ENCODE measurements around the gene FGFR2. TPM values are rescaled to one million over a fixed set of nuclear protein-coding genes. Genes with fewer than 3 reads are reported as not detected.

Gene FGFR2
- total and polyA plus RNA-seq, 2 of the 4 experiments (the other 2 are of a cell fraction) = not detected

DNA sequence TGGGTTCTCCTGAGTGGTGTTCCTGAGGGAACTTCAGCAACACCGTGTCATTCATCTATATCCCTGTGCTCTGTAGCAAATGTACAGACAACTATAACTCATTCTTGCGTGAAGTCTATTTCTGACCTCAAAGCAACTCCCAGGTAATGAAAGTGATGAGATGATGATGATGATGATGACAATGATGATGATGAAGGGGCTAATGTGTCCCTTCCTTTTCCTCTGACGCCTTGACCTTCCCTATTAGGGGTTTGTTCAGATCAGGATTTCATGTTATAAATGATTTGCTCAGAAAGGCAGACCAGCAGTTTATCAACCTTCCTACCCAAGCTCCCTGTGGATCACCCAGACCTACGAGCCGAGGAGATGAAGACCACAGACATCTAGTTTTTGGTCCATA, 136.9 kb downstream of the FGFR2 start:
- Histone ChIP-seq H3K36me3 (ENCODE audit: control insufficient read depth, insufficient read depth, low read length) (no peaks in the 10 kb centered on the region), H4K8ac (ENCODE audit: low read depth in 2 of 2, low read length in 2 of 2) (no peak overlapping the region), H3K4me2 (ENCODE audit: low read depth, low read length) (no peak overlapping the region), H3K9me1 (ENCODE audit: insufficient read depth, low read length) (no peaks in the 10 kb centered on the region), H2AK5ac (ENCODE audit: low read depth, low read length) (no peak overlapping the region), H2AFZ (replicated peaks; ENCODE audit: low read length, poor library complexity) (no peak overlapping the region), H3K4ac (ENCODE audit: low read depth, low read length) (no peak overlapping the region), H3K56ac (ENCODE audit: extremely low read depth, insufficient read depth, low read length) (no peak overlapping the region), H4K5ac (ENCODE audit: low read depth, low read length) (no peak overlapping the region), H3K4me3 (ENCODE audit: insufficient read depth, low read depth, low read length) (no peak overlapping the region), H3K27ac (ENCODE audit: insufficient read depth, low read length) (no peak overlapping the region), H3K14ac (replicated peaks; ENCODE audit: low read depth, low read length) (no peak overlapping the region), H4K91ac (ENCODE audit: insufficient read depth, low read depth, low read length) (no peak overlapping the region), H2BK20ac (ENCODE audit: low read depth, low read length) (no peak overlapping the region), H3K4me1 (ENCODE audit: control insufficient read depth, insufficient read depth, low read length) (no peaks in the 10 kb centered on the region), H2BK120ac (ENCODE audit: low read depth, low read length) (no peak overlapping the region), H3K79me1 (ENCODE audit: low read depth in 1 of 2, low read length in 2 of 2) (no peaks in the 10 kb centered on the region), H3K9me3 (ENCODE audit: control insufficient read depth, insufficient read depth, low read length) (peaks cover 37% of the 10 kb centered on the region), H2AK9ac (replicated peaks; ENCODE audit: low read depth, low read length, poor library complexity) (no peak overlapping the region), H3K9ac (ENCODE audit: low read depth, low read length) (no peak overlapping the region), H3K27me3 (ENCODE audit: control insufficient read depth, insufficient read depth, low read length) (no peaks in the 10 kb centered on the region), H2BK5ac (ENCODE audit: low read depth, low read length, poor library complexity, severe bottlenecking) (no peak overlapping the region), H4K20me1 (ENCODE audit: insufficient read depth, low read length) (no peaks in the 10 kb centered on the region), H2BK15ac (ENCODE audit: low read depth, low read length) (no peak overlapping the region), H3K18ac (ENCODE audit: low read depth, low read length) (no peak overlapping the region), H3K23ac (ENCODE audit: low read depth, low read length) (no peak overlapping the region)
- POLR2A ChIA-PET (ENCODE audit: unreplicated experiment) = no interaction called here
- ATAC-seq (ENCODE audit: low read depth) (no peak), DNase-seq (no peak)
- WGBS, 2 experiments (ENCODE audit: extremely low coverage in 2 of 2, insufficient read length in 1 of 2) = 14% methylated on average over 2 of the region's 5 CpGs; no CpG with 5 or more reads in 1 of the 2 experiments
- BruUV-seq (replicated peaks) = no TSS peak
- in situ Hi-C loops (cut with MboI; ENCODE audit: low sequenced_read_pairs) (no loop called here), intact Hi-C loops (cut with micrococcal nuclease) (no loop called here), dilution Hi-C loops (cut with HindIII; ENCODE audit: low sequenced_read_pairs, unreplicated experiment) (no loop called here)
- TF ChIP-seq RCOR1 (IDR thresholded peaks at IDR 0.05; ENCODE audit: insufficient replicate concordance, low read length) = no peak
- TF ChIP-seq MAFK (IDR thresholded peaks at IDR 0.05; ENCODE audit: low read depth, low read length) = no peak
- TF ChIP-seq, protein P1, sequence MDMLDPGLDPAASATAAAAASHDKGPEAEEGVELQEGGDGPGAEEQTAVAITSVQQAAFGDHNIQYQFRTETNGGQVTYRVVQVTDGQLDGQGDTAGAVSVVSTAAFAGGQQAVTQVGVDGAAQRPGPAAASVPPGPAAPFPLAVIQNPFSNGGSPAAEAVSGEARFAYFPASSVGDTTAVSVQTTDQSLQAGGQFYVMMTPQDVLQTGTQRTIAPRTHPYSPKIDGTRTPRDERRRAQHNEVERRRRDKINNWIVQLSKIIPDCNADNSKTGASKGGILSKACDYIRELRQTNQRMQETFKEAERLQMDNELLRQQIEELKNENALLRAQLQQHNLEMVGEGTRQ (IDR thresholded peaks at IDR 0.05; ENCODE audit: low read depth, low read length) = no peak
- no peak for TF ChIP-seq RFX5 (IDR thresholded peaks at IDR 0.05; ENCODE audit: low read depth, low read length)
- TF ChIP-seq CHD1 (IDR thresholded peaks at IDR 0.05; ENCODE audit: low read depth, low read length) = no peak
- CTCF ChIA-PET = no interaction called here

All from IMR-90 (cell line).